ENCODE data around the gene NSMF. TPM values are rescaled to one million over a fixed set of nuclear protein-coding genes. Genes with fewer than 3 reads are reported as not detected.
A peak's percentile ranks its signal among the peaks of the same experiment; 100 is the strongest.

NSMF gene
- total and polyA plus RNA-seq, 2 of the 4 experiments (the other 2 are of a cell fraction), result 7.7 to 40.9 TPM

DNA sequence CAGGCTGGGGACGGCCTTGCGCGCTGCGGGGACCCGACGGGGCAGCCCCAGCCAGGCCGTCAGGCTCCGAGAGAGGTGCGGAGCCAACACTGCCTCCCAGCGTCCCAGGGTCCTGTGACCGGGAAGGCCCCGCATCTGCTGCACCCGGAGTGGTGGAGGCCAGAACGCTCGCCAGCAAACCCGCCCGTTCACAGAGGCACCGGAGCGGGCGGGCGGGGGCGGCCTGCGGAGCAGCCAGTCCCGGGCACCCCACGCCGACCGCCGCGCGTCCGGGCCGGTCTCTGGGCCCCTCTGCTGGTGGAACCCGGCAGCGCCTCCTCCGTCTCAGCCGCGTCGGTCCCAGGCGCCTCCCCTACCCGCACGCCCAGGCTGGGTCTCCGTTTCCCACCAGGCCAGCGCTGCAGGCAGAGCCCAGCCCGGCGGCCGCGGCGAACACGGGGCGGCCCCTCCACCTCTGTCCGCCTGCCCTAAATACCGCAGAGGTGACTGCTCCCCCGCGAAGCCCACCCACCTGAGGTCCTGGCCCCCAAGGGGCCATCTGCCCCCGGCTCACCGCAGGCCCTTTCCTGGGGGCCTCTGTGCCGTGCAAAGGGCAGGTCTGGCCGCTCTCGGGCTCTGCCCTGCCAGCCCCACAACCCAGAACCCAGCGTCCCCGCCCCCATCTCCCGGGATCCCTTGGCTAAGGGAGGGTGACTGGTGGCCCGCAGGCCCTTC lies 52.1 kb downstream of the NSMF start:
- Histone ChIP-seq H3K18ac (ENCODE audit: low read depth, low read length) (no peak overlapping the region), H4K8ac (ENCODE audit: low read depth in 2 of 2, low read length in 2 of 2) (no peak overlapping the region), H3K9me1 (ENCODE audit: insufficient read depth, low read length) (peaks cover 1% of the 10 kb centered on the region), H3K4me3 (ENCODE audit: insufficient read depth, low read depth, low read length) (peak overlapping the region; percentile 31), H3K9me3 (ENCODE audit: control insufficient read depth, insufficient read depth, low read length) (no peaks in the 10 kb centered on the region), H2BK15ac (ENCODE audit: low read depth, low read length) (no peak overlapping the region), H2AK5ac (ENCODE audit: low read depth, low read length) (no peak overlapping the region), H2AFZ (replicated peaks; ENCODE audit: low read length, poor library complexity) (peak overlapping the region; percentile 69), H3K36me3 (ENCODE audit: control insufficient read depth, insufficient read depth, low read length) (no peaks in the 10 kb centered on the region), H2BK5ac (ENCODE audit: low read depth, low read length, poor library complexity, severe bottlenecking) (no peak overlapping the region), H2BK20ac (ENCODE audit: low read depth, low read length) (no peak overlapping the region), H4K5ac (ENCODE audit: low read depth, low read length) (no peak overlapping the region), H3K14ac (replicated peaks; ENCODE audit: low read depth, low read length) (no peak overlapping the region), H3K4me2 (ENCODE audit: low read depth, low read length) (peak overlapping the region; percentile 68), H3K4ac (ENCODE audit: low read depth, low read length) (peak overlapping the region; percentile 44; the same call in 1 of the 2 replicates), H3K9ac (ENCODE audit: low read depth, low read length) (peak overlapping the region; percentile 26; the same call in 1 of the 2 replicates), H4K20me1 (ENCODE audit: insufficient read depth, low read length) (no peaks in the 10 kb centered on the region), H3K27me3 (ENCODE audit: control insufficient read depth, insufficient read depth, low read length) (no peaks in the 10 kb centered on the region), H4K91ac (ENCODE audit: insufficient read depth, low read depth, low read length) (no peak overlapping the region), H2AK9ac (replicated peaks; ENCODE audit: low read depth, low read length, poor library complexity) (peak overlapping the region; percentile 84), H3K56ac (ENCODE audit: extremely low read depth, insufficient read depth, low read length) (no peak overlapping the region), H2BK120ac (ENCODE audit: low read depth, low read length) (no peak overlapping the region), H3K79me1 (ENCODE audit: low read depth in 1 of 2, low read length in 2 of 2) (peaks cover 2 to 15% of the 10 kb centered on the region in 2 experiments), H3K27ac (ENCODE audit: insufficient read depth, low read length) (no peak overlapping the region), H3K4me1 (ENCODE audit: control insufficient read depth, insufficient read depth, low read length) (peaks cover 20% of the 10 kb centered on the region), H3K23ac (ENCODE audit: low read depth, low read length) (no peak overlapping the region)
- ChIA-PET POLR2A (ENCODE audit: unreplicated experiment) (no interaction called here), CTCF (interaction anchor here (0.7 kb wide), 1 partner anchor 114 kb away, joined by 5 read pairs; no protein-coding TSS in a partner anchor)
- in situ Hi-C loops (cut with MboI; ENCODE audit: low sequenced_read_pairs), result no loop called here
- DNase-seq (peak; percentile 44), ATAC-seq (ENCODE audit: low read depth) (peak; percentile 94)
- dilution Hi-C loops (cut with HindIII; ENCODE audit: low sequenced_read_pairs, unreplicated experiment), result no loop called here
- intact Hi-C loops (cut with micrococcal nuclease), result loop anchor here (2.0 kb wide), 1 partner anchor 106 kb away; no protein-coding TSS in a partner anchor
- 5% methylated on average over 27 of the region's 63 CpGs; no CpG with 5 or more reads in 1 of the 2 experiments for WGBS, 2 experiments (ENCODE audit: extremely low coverage in 2 of 2, insufficient read length in 1 of 2)
- TF ChIP-seq RFX5 (IDR thresholded peaks at IDR 0.05; ENCODE audit: low read depth, low read length) (no peak), RAD21 (IDR thresholded peaks at IDR 0.05; ENCODE audit: low read length) (peak; percentile 83), POLR2A (IDR thresholded peaks at IDR 0.05; ENCODE audit: low read depth, low read length) (no peak), MXI1 (IDR thresholded peaks at IDR 0.05; ENCODE audit: borderline replicate concordance, low read depth, low read length) (no peak), MAZ (IDR thresholded peaks at IDR 0.05; ENCODE audit: borderline replicate concordance, low read depth, low read length) (peak; percentile 82; the same call in 1 of the 2 replicates), BHLHE40 (IDR thresholded peaks at IDR 0.05; ENCODE audit: low read depth, low read length) (no peak), SMC3 (IDR thresholded peaks at IDR 0.05; ENCODE audit: low read depth, low read length) (peak; percentile 66), FOS (IDR thresholded peaks at IDR 0.05; ENCODE audit: low read depth, low read length) (no peak), MAFK (IDR thresholded peaks at IDR 0.05; ENCODE audit: low read depth, low read length) (no peak), CEBPB (IDR thresholded peaks at IDR 0.05; ENCODE audit: low read depth, low read length) (no peak), NFE2L2 (IDR thresholded peaks at IDR 0.05; ENCODE audit: low read depth, low read length) (no peak)
- TF ChIP-seq, protein P1, sequence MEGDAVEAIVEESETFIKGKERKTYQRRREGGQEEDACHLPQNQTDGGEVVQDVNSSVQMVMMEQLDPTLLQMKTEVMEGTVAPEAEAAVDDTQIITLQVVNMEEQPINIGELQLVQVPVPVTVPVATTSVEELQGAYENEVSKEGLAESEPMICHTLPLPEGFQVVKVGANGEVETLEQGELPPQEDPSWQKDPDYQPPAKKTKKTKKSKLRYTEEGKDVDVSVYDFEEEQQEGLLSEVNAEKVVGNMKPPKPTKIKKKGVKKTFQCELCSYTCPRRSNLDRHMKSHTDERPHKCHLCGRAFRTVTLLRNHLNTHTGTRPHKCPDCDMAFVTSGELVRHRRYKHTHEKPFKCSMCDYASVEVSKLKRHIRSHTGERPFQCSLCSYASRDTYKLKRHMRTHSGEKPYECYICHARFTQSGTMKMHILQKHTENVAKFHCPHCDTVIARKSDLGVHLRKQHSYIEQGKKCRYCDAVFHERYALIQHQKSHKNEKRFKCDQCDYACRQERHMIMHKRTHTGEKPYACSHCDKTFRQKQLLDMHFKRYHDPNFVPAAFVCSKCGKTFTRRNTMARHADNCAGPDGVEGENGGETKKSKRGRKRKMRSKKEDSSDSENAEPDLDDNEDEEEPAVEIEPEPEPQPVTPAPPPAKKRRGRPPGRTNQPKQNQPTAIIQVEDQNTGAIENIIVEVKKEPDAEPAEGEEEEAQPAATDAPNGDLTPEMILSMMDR (conservative IDR thresholded peaks at IDR 0.05; ENCODE audit: low read depth, low read length), result peak; percentile 84
- TF ChIP-seq, protein P2, sequence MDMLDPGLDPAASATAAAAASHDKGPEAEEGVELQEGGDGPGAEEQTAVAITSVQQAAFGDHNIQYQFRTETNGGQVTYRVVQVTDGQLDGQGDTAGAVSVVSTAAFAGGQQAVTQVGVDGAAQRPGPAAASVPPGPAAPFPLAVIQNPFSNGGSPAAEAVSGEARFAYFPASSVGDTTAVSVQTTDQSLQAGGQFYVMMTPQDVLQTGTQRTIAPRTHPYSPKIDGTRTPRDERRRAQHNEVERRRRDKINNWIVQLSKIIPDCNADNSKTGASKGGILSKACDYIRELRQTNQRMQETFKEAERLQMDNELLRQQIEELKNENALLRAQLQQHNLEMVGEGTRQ (IDR thresholded peaks at IDR 0.05; ENCODE audit: low read depth, low read length), result no peak
- TF ChIP-seq, protein P3, sequence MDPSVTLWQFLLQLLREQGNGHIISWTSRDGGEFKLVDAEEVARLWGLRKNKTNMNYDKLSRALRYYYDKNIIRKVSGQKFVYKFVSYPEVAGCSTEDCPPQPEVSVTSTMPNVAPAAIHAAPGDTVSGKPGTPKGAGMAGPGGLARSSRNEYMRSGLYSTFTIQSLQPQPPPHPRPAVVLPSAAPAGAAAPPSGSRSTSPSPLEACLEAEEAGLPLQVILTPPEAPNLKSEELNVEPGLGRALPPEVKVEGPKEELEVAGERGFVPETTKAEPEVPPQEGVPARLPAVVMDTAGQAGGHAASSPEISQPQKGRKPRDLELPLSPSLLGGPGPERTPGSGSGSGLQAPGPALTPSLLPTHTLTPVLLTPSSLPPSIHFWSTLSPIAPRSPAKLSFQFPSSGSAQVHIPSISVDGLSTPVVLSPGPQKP (IDR thresholded peaks at IDR 0.05; ENCODE audit: borderline replicate concordance, low read depth, low read length), result no peak
- no TSS peak for BruUV-seq (replicated peaks)

Measured in IMR-90 (cell line).